NCI-H1092 (cell line): ENCODE data around the gene PXMP2.
A peak's percentile ranks its signal among the peaks of the same experiment; 100 is the strongest.
"Not testable (repeated sequence)": the region's sequence is repeated elsewhere in the genome, so short reads cannot be mapped to it uniquely, and the experiment has no call there.

Source experiments
- DNase-seq: peaks from one replicate; lab custom pipeline; 2025; lab: John Stamatoyannopoulos, UW

The PXMP2 gene

GRCh38 chr12:132694888-132695287 lies 7.5 kb downstream of the PXMP2 start:
- not testable (repeated sequence) for DNase-seq

DNA sequence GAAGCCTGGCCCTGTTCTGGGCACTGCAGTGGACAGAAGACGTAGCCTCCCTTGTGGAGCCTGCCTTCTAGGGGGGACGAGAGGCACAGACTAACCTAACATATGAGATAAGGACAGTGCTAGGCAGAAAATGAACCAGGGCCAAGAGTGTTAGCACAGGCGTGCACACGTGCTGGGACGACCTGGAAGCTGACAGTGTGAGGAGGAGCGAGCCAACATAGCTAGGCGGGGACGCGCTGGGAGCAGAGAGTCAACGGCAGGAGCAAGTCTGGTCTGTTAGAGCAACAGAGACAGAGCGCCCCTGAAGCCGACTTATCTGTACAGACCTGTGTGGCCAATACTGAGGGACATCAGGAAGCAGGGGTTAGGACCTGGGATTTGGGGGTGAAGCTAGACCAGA lies 8.0 kb downstream of the PXMP2 start:
- DNase-seq = no peak

DNA sequence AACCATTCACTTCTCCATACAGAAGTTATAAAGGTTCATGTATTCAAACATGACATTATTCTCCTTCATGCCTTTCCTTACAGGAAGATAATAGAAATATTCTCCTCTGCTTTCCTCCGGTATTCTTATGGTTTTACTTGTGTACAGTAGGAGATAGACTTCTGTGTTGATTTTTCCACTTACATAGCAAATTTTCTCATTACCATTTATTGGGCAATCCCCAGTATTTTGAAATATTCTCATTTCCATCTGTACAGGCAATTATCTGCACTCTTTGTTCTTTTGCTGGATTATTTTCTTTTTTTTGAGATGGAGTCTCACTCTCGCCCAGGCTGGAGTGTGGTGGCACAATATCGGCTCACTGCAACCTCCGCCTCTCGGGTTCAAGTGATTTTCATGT lies 11.0 kb downstream of the PXMP2 start:
- no peak for DNase-seq

GRCh38 chr12:132700212-132700822 lies 12.9 kb downstream of the PXMP2 start:
- no peak for DNase-seq

GRCh38 chr12:132702640-132703039 lies 15.3 kb downstream of the PXMP2 start:
- no peak for DNase-seq

- no peak for DNase-seq
Measured at GRCh38 chr12:132703641-132704040, 16.3 kb downstream of the PXMP2 start.

GRCh38 chr12:132707241-132707640 lies 19.9 kb downstream of the PXMP2 start:
- DNase-seq = no peak

DNA sequence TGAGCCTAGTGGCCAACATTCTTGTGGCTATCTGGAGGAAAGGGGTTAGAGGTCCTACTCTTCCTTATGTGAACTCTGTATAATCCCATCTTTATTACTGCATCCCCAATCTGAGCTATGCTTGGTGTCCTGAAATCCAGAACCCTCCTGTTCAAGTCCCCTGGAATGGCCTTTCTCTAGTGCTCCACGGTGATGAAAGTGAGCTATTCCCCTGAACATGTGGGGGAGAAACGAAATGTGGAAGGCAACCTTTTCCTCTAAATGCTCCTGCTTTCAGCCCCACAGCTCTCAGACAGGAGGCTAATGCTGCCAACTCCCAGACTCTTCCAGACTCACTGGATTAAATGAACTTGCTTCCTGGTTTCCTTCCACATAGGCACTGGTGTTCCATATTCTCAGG lies 20.8 kb downstream of the PXMP2 start:
- DNase-seq = no peak

- DNase-seq = no peak
Measured at GRCh38 chr12:132710043-132710404, 22.6 kb downstream of the PXMP2 start.

DNA sequence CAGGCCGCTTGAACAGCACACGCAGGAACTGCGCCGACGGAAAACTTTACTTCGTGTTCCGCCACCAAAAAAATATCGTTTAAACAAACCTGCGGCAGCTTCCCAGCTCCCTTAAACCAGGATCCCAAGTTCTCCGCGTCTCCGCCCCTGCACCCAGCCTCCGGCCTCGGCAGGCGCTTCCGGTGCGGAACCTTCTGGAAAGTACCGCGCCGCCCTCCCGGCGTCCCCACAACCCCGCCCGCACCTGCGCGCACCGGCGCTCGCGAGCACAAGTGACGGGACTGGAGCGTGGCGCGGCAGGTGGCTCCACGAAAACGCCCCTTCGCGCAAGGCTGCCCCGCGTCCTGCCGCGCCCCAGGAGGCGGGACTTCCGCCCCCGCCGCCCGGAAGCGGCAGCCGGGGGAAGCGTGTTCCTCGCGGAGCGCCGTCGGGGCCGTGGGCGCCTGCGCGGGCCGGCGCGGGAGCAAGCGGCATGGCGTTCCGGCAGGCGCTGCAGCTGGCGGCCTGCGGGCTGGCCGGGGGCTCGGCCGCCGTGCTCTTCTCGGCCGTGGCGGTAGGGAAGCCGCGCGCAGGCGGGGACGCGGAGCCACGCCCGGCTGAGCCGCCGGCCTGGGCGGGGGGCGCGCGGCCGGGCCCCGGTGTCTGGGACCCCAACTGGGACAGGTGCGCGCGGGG lies 23.2 kb downstream of the PXMP2 start, which contains the start of gene PGAM5:
Gene PGAM5 (plus strand): TSS at position 438 of the 675 bp plus-strand sequence. CDS start 35 bp downstream, at position 473.
- peak; percentile 75 for DNase-seq

DNA sequence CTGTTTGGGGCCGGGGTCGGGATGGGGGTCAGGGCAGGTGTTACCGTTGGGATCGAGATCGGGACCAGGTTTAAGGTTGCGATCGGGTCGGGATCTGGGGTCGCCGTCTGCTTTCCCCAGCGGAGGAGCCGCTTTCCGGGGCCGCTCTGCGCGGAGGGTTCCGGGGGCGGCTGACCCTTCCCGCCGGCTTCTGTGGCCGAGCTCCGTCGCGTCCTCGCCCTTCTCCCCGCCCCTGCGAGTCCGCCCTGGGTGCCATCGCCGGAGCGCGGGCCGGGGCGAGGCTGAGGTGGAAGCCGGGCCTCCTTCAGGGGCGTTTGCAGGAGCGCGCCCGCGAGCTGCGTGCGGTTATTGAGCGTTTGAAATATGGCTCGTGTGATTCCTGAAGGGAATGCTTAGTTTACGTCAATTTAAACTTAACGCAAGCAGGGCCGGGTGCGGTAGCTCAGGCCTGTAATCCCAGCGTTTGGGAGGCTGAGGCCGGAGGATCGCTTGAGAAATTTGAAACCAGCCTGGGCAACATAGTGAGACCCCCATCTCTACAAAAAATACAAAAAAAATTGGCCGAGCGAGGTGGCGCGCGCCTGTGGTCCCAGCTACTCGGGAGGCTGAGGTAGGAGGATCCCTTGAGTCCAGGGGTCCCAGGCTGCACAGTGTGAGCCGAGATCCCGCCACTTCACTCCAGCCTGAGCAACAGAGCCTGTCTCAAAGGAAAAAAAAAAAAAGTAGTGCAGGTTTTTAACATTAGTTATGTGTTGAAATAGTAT lies 23.9 kb downstream of the PXMP2 start:
- DNase-seq = no peak

GRCh38 chr12:132713123-132713522 lies 25.7 kb downstream of the PXMP2 start:
- DNase-seq = no peak

GRCh38 chr12:132715874-132716273 lies 28.5 kb downstream of the PXMP2 start:
- no peak for DNase-seq

GRCh38 chr12:132716356-132716755 lies 29.0 kb downstream of the PXMP2 start:
- no peak for DNase-seq

GRCh38 chr12:132717011-132717410 lies 29.6 kb downstream of the PXMP2 start:
- DNase-seq = no peak

- no peak for DNase-seq
Measured at GRCh38 chr12:132717531-132718387, 30.4 kb downstream of the PXMP2 start.

GRCh38 chr12:132718644-132719043 lies 31.3 kb downstream of the PXMP2 start:
- no peak for DNase-seq

- DNase-seq = no peak
Measured at GRCh38 chr12:132719141-132719953, 32.0 kb downstream of the PXMP2 start.

DNA sequence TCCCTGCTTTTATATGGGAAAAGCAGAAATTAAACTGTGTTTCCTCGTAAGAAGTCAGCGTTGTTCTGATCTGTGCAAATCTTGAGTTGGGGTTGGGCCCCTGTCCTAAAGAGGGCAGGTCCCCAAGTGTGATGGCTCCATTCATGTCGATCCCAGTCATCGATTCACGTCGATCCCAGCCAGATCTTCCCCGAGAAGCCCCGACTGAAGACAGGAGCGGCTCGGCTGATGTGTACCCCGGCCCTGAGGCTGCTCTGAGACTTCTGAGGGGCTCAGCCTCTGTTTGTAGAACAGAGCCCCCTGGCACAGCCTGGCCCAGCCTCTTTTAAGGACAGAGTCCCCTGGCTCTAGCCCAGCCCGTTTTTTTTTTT lies 32.6 kb downstream of the PXMP2 start:
- no peak for DNase-seq

DNA sequence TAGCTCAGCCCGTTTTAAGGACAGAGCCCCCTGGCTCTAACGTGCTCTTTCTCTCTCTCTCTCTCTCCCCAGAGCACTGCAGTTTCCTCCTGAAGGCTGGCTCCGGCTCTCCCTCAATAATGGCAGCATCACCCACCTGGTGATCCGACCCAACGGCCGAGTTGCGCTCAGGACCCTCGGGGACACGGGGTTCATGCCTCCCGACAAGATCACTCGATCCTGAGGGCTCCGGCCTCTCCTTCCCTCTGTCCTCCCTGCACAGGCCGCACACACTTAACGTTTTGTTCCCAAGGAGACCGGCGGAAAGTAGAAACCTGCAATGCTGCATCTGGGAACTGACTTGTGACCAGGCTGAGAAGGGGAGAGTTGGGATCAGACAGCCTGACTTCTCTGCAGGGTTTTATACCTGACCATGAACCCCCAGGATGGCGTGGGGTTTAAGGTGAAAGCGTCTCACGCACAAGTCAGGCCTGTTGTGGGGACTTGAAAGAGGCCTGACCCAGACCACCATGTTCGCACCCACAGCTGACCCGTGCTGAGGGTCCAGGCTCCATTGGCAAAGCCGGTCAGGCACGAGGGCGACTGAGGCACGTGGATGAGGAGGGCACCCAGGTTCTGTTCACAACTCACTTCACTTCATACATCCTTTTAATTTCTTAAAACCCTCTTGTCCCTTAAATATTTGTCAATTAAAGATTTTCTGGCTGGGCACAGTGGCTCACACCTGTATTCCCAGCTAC lies 33.4 kb downstream of the PXMP2 start:
- DNase-seq = no peak
